Measurements from ENCODE around the gene SAT2.
"Not testable (repeated sequence)": the region's sequence is repeated elsewhere in the genome, so short reads cannot be mapped to it uniquely, and the experiment has no call there.

Gene SAT2

GRCh38 chr17:7651665-7652387, 24.2 kb upstream of the SAT2 start:
- TF ChIP-seq POLR2AphosphoS5 (IDR thresholded peaks at IDR 0.05; ENCODE audit: low read depth, low read length) (no peak), TAF1 (IDR thresholded peaks at IDR 0.05; ENCODE audit: borderline replicate concordance, low read depth, low read length) (no peak), POLR2A (IDR thresholded peaks at IDR 0.05; ENCODE audit: low read depth, low read length) (no peak)
- no peak for DNase-seq (ENCODE audit: insufficient read length)
- no peak for FAIRE-seq

DNA sequence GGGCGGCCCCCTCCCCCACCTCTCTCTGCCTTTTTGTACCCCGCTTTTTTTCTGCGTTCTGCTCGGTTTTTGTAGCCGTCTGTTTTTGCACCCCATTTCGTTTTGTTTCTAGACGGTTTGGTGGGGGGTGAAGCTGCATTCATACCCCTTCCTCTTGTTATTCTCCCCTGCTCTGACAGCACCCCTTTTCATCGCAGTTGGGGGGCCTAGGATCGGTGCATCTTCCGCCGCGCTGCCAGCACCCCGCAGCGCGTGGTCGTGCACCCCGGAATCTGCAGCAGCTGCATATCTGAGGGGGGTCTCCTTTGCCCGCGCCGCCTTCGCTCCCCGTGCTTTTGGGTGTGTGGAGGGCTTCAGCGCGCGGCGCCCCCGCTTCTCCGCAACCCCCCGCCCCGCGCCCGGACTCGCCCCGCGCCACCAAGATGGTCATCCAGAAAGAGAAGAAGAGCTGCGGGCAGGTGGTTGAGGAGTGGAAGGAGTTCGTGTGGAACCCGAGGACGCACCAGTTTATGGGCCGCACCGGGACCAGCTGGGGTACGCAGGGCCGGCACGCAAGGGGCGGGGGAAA, 23.6 kb upstream of the SAT2 start:
- TF ChIP-seq POLR2AphosphoS5 (IDR thresholded peaks at IDR 0.05; ENCODE audit: low read depth, low read length) (no peak), TAF1 (IDR thresholded peaks at IDR 0.05; ENCODE audit: borderline replicate concordance, low read depth, low read length) (no peak), POLR2A (IDR thresholded peaks at IDR 0.05; ENCODE audit: low read depth, low read length) (no peak)
- FAIRE-seq, result no peak
- DNase-seq (ENCODE audit: insufficient read length), result no peak

- DNase-seq (ENCODE audit: insufficient read length), result peak; percentile 73
- FAIRE-seq, result no peak
- no peak for TF ChIP-seq TAF1 (IDR thresholded peaks at IDR 0.05; ENCODE audit: borderline replicate concordance, low read depth, low read length)
- no peak for TF ChIP-seq POLR2AphosphoS5 (IDR thresholded peaks at IDR 0.05; ENCODE audit: low read depth, low read length)
- no peak for TF ChIP-seq POLR2A (IDR thresholded peaks at IDR 0.05; ENCODE audit: low read depth, low read length)
These were observed 23.0 kb upstream of the SAT2 start, which contains the start of gene ATP1B2 for GRCh38 chr17:7650509-7651096. Gene ATP1B2, plus strand, starts transcription at chr17:7650926. Its CDS starts 593 bp downstream, at chr17:7651519.

- FAIRE-seq (no peak), DNase-seq (ENCODE audit: insufficient read length) (no peak)
- TF ChIP-seq TAF1 (IDR thresholded peaks at IDR 0.05; ENCODE audit: borderline replicate concordance, low read depth, low read length), result no peak
These were observed 19.4 kb upstream of the SAT2 start for GRCh38 chr17:7647018-7647417.

DNA sequence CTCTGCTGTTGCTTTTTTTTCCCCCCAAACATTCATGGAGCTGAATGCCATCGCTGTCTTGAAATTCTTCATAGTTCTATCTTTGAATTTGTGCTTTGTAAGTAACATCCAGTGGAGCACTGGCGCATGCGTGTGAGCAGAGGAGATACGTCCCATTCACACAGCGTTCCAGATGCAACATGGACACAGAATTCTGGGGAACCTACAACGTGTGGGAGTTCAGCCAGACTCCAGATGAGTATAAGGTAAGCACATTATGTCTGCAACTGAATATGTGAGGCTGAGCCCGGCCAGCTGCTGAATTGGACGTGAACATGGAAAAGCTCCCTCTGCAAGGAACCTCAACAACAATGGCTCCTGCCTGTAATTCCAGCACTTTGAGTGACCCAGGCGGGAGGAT, 18.8 kb upstream of the SAT2 start:
- no peak for FAIRE-seq
- no peak for DNase-seq (ENCODE audit: insufficient read length)
- TF ChIP-seq POLR2AphosphoS5 (IDR thresholded peaks at IDR 0.05; ENCODE audit: low read depth, low read length) (no peak), TAF1 (IDR thresholded peaks at IDR 0.05; ENCODE audit: borderline replicate concordance, low read depth, low read length) (no peak), POLR2A (IDR thresholded peaks at IDR 0.05; ENCODE audit: low read depth, low read length) (no peak)

DNA sequence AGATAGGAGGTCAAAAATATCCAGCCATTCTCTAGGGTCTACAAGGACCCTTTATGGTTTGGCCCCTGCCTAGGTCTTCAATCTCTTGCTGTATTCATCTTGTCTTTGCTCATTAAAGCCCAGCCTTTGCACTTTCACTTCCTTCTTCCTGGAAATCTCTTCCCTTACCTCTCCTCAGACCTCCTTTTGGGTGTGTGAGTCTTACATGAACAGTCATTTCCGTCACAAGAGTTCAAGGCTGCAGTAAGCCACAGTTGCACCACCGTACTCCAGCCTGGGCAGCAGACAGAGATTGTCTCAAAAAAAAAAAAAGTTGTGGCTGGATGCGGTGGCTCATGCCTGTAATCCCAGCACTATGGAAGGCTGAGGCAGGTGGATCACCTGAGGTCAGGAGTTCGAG, 17.2 kb upstream of the SAT2 start:
- DNase-seq (ENCODE audit: insufficient read length) (no peak), FAIRE-seq (no peak)
- TF ChIP-seq POLR2A (IDR thresholded peaks at IDR 0.05; ENCODE audit: low read depth, low read length) (no peak), TAF1 (IDR thresholded peaks at IDR 0.05; ENCODE audit: borderline replicate concordance, low read depth, low read length) (no peak), POLR2AphosphoS5 (IDR thresholded peaks at IDR 0.05; ENCODE audit: low read depth, low read length) (no peak)

DNA sequence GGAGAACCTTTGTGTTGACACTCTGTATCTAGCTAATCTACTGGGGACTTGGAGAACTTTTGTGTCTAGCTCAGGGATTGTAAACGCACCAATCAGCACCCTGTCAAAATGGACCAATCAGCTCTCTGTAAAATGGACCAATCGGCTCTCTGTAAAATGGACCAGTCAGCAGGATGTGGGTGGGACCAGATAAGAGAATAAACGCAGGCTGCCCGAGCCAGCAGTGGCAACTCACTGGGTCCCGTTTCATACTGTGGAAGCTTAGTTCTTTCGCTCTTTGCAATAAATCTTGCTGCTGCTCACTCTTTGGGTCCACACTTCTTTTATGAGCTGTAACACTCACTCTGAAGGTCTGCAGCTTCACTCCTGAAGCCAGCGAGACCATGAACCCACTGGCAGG, 14.0 kb upstream of the SAT2 start:
- FAIRE-seq; DNase-seq (ENCODE audit: insufficient read length): not testable (repeated sequence)

DNA sequence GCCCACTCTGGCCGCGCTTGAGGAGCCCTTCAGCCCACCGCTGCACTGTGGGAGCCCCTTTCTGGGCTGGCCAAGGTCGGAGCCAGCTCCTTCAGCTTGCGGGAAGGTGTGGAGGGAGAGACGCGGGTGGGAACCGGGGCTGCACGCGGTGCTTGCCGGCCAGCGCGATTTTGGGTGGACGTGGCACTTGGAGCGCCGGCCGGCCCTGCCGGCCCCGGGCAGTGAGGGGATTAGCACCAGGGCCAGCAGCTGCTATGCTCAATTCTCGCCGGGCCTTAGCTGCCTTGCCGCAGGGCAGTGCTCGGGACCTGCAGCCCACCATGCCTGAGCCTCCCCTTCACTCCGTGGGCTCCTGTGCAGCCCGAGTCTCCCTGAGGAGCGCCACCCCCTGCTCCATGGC, 13.2 kb upstream of the SAT2 start:
- no peak for FAIRE-seq
- TF ChIP-seq POLR2A (IDR thresholded peaks at IDR 0.05; ENCODE audit: low read depth, low read length) (no peak), POLR2AphosphoS5 (IDR thresholded peaks at IDR 0.05; ENCODE audit: low read depth, low read length) (no peak), TAF1 (IDR thresholded peaks at IDR 0.05; ENCODE audit: borderline replicate concordance, low read depth, low read length) (no peak)
- no peak for DNase-seq (ENCODE audit: insufficient read length)

DNA sequence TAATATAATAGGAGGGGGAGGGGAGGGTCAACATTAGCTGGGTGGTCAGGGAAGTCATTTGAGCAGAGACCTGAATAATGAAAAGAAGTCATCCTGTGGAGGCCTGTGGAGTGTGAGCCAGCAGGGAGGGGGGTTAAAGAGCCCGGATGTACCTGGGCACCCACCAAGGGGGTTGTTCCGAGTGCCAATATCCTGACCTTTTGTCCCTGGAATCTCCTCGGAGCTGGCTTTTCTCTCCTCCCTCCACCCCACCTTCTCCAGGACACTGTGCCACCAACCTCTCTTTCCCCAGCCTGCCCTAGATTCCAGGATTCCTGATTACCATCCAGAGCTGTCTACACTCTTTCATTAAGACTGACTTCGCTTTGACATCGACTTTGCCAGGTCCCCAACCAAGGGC, 8.5 kb upstream of the SAT2 start:
- FAIRE-seq, result no peak
- DNase-seq (ENCODE audit: insufficient read length), result no peak
- TF ChIP-seq POLR2AphosphoS5 (IDR thresholded peaks at IDR 0.05; ENCODE audit: low read depth, low read length) (no peak), TAF1 (IDR thresholded peaks at IDR 0.05; ENCODE audit: borderline replicate concordance, low read depth, low read length) (no peak), POLR2A (IDR thresholded peaks at IDR 0.05; ENCODE audit: low read depth, low read length) (no peak)

GRCh38 chr17:7634384-7634783, 6.8 kb upstream of the SAT2 start:
- no peak for TF ChIP-seq POLR2AphosphoS5 (IDR thresholded peaks at IDR 0.05; ENCODE audit: low read depth, low read length)
- no peak for TF ChIP-seq TAF1 (IDR thresholded peaks at IDR 0.05; ENCODE audit: borderline replicate concordance, low read depth, low read length)
- TF ChIP-seq POLR2A (IDR thresholded peaks at IDR 0.05; ENCODE audit: low read depth, low read length), result no peak
- FAIRE-seq, result no peak
- DNase-seq (ENCODE audit: insufficient read length), result no peak

- DNase-seq (ENCODE audit: insufficient read length) (no peak), FAIRE-seq (peak; percentile 70)
- TF ChIP-seq POLR2AphosphoS5 (IDR thresholded peaks at IDR 0.05; ENCODE audit: low read depth, low read length) (no peak), POLR2A (IDR thresholded peaks at IDR 0.05; ENCODE audit: low read depth, low read length) (no peak), TAF1 (IDR thresholded peaks at IDR 0.05; ENCODE audit: borderline replicate concordance, low read depth, low read length) (no peak)
These were observed 5.5 kb upstream of the SAT2 start for GRCh38 chr17:7633093-7633492.

GRCh38 chr17:7632492-7632894, 4.9 kb upstream of the SAT2 start:
- DNase-seq (ENCODE audit: insufficient read length), result no peak
- no peak for FAIRE-seq
- TF ChIP-seq POLR2AphosphoS5 (IDR thresholded peaks at IDR 0.05; ENCODE audit: low read depth, low read length) (no peak), TAF1 (IDR thresholded peaks at IDR 0.05; ENCODE audit: borderline replicate concordance, low read depth, low read length) (no peak), POLR2A (IDR thresholded peaks at IDR 0.05; ENCODE audit: low read depth, low read length) (no peak)

All from GM12892 (cell line).